ENCODE results near the gene AKAP8L. TPM values are rescaled to one million over a fixed set of nuclear protein-coding genes. Genes with fewer than 3 reads are reported as not detected.

The AKAP8L gene
- total and polyA plus RNA-seq, 9 of the 15 experiments (the other 6 are each of a cell fraction or from before 2014, with no cell fraction given), result 2.4 to 116 (median 70.7) TPM

GRCh38 chr19:15466851-15467733 is 48.3 kb upstream of the AKAP8L start (continued):
- TF ChIP-seq BRCA1 (IDR thresholded peaks at IDR 0.05) (no peak), BRCA1 (CRISPR knock-in tag; IDR thresholded peaks at IDR 0.05) (no peak), ZNF780A (CRISPR knock-in tag; IDR thresholded peaks at IDR 0.05) (no peak), MAFG (tag; conservative IDR thresholded peaks at IDR 0.05) (peak; percentile 86), ZNF318 (IDR thresholded peaks at IDR 0.05; ENCODE audit: borderline replicate concordance in 1 of 2, low read depth in 1 of 2) (no peak), MBD1 (CRISPR knock-in tag; IDR thresholded peaks at IDR 0.05) (no peak), ZNF224 (CRISPR knock-in tag; IDR thresholded peaks at IDR 0.05) (no peak), ZNF384 (IDR thresholded peaks at IDR 0.05; ENCODE audit: low read depth, low read length) (no peak), ZFPM2 (CRISPR knock-in tag; IDR thresholded peaks at IDR 0.05) (no peak), ID3 (CRISPR knock-in tag; IDR thresholded peaks at IDR 0.05) (no peak), ID3 (tag; IDR thresholded peaks at IDR 0.05) (no peak), TRIM28 (IDR thresholded peaks at IDR 0.05) (no peak), ZNF436 (CRISPR knock-in tag; IDR thresholded peaks at IDR 0.05) (peak; percentile 85), PREB (CRISPR knock-in tag; IDR thresholded peaks at IDR 0.05) (no peak), ZNF551 (CRISPR knock-in tag; IDR thresholded peaks at IDR 0.05) (no peak), ZNF324 (CRISPR knock-in tag; IDR thresholded peaks at IDR 0.05) (no peak), NCOA1 (IDR thresholded peaks at IDR 0.05; ENCODE audit: low read depth) (no peak)
